H9 (cell line): Measurements from ENCODE around the gene MUC5AC. TPM values are rescaled to one million over a fixed set of nuclear protein-coding genes. Genes with fewer than 3 reads are reported as not detected.
A peak's percentile ranks its signal among the peaks of the same experiment; 100 is the strongest.

Source experiments
- DNase-seq: peaks from one replicate; pipeline ENCODE4 v3.0.0-alpha.2; 2017
- H2AFZ ChIP-seq: one replicate; pipeline ENCODE4 v1.6.1; 2013; ENCODE audit warnings: mild to moderate bottlenecking, low read length, control low read depth, moderate library complexity
- H2AK5ac ChIP-seq: 2 replicates; pipeline ENCODE4 v1.6.1; 2013; ENCODE audit warnings: low read length, control low read depth, mixed read lengths; ENCODE audit not compliant: insufficient read length
- H2BK120ac ChIP-seq: one replicate; pipeline ENCODE4 v1.6.1; 2013; ENCODE audit warnings: low read depth, mild to moderate bottlenecking, low read length, control low read depth, inconsistent platforms; ENCODE audit not compliant: poor library complexity, severe bottlenecking
- H2BK12ac ChIP-seq: 2 replicates; pipeline ENCODE4 v1.6.1; 2013; ENCODE audit warnings: low read length, control low read depth, mixed read lengths, low read depth; ENCODE audit not compliant: insufficient read length
- H2BK15ac ChIP-seq: 2 replicates; pipeline ENCODE4 v1.6.1; 2013; ENCODE audit warnings: low read depth, low read length, control low read depth
- H2BK20ac ChIP-seq: one replicate; pipeline ENCODE4 v1.6.1; 2013; ENCODE audit warnings: low read depth, mild to moderate bottlenecking, low read length, control low read depth, inconsistent platforms; ENCODE audit not compliant: poor library complexity, severe bottlenecking
- H2BK5ac ChIP-seq: 2 replicates; pipeline ENCODE4 v1.6.1; 2013; ENCODE audit warnings: low read length, control low read depth, mixed read lengths; ENCODE audit not compliant: insufficient read length
- H3K14ac ChIP-seq: 2 replicates; pipeline ENCODE4 v1.6.1; 2013; ENCODE audit warnings: low read length, control low read depth; ENCODE audit not compliant: insufficient read depth
- H3K18ac ChIP-seq: 2 replicates; pipeline ENCODE4 v1.6.1; 2013; ENCODE audit warnings: low read depth, mild to moderate bottlenecking, mixed read lengths, low read length, control low read depth; ENCODE audit not compliant: insufficient read length
- H3K23ac ChIP-seq: 2 replicates; pipeline ENCODE4 v1.6.1; 2013; ENCODE audit warnings: low read length, control low read depth, mixed read lengths, low read depth; ENCODE audit not compliant: insufficient read length
- H3K23me2 ChIP-seq: 2 replicates; pipeline ENCODE4 v1.6.1; 2013; ENCODE audit warnings: low read depth, mild to moderate bottlenecking, mixed read lengths, low read length, control low read depth; ENCODE audit not compliant: insufficient read length, poor library complexity, severe bottlenecking
- H3K27ac ChIP-seq: 2 replicates; pipeline ENCODE4 v1.5.1; 2013; ENCODE audit warnings: low read length, control low read depth, mixed read lengths, low read depth; ENCODE audit not compliant: insufficient read length
- H3K27me3 ChIP-seq: 2 replicates; pipeline ENCODE4 v1.6.1; 2013; ENCODE audit warnings: low read length, control low read depth, inconsistent platforms; ENCODE audit not compliant: insufficient read depth
- H3K4ac ChIP-seq: 2 replicates; pipeline ENCODE4 v1.6.1; 2013; ENCODE audit warnings: low read depth, mild to moderate bottlenecking, control low read depth, inconsistent platforms, low read length, moderate library complexity
- H3K4me1 ChIP-seq: 2 replicates; pipeline ENCODE4 v1.6.1; 2013; ENCODE audit warnings: low read length, control low read depth, inconsistent platforms; ENCODE audit not compliant: insufficient read depth
- H3K4me2 ChIP-seq: 2 replicates; pipeline ENCODE4 v1.6.1; 2013; ENCODE audit warnings: low read length, control low read depth, mixed read lengths; ENCODE audit not compliant: insufficient read length, insufficient read depth
- H3K56ac ChIP-seq: 2 replicates; pipeline ENCODE4 v1.6.1; 2013; ENCODE audit warnings: low read depth, mild to moderate bottlenecking, mixed read lengths, low read length, control low read depth; ENCODE audit not compliant: insufficient read length
- H3K79me1 ChIP-seq: 2 replicates; pipeline ENCODE4 v1.6.1; 2013; ENCODE audit warnings: low read depth, mild to moderate bottlenecking, moderate library complexity, low read length, control low read depth, inconsistent platforms; ENCODE audit not compliant: insufficient read depth, poor library complexity, severe bottlenecking
- H3K79me2 ChIP-seq: 2 replicates; pipeline ENCODE4 v1.6.1; 2013; ENCODE audit warnings: low read length, control low read depth, inconsistent platforms; ENCODE audit not compliant: insufficient read depth
- H3K9ac ChIP-seq: 2 replicates; pipeline ENCODE4 v1.6.1; 2013; ENCODE audit warnings: low read length, control low read depth, mixed read lengths; ENCODE audit not compliant: insufficient read length; ENCODE audit errors: extremely low read depth
- H3K9me3 ChIP-seq: one replicate; pipeline ENCODE4 v1.6.1; 2013; ENCODE audit warnings: low read depth, low read length, inconsistent platforms; ENCODE audit not compliant: control insufficient read depth
- H3T11ph ChIP-seq: one replicate; pipeline ENCODE4 v1.6.1; 2013; ENCODE audit warnings: mild to moderate bottlenecking, low read length, control low read depth, inconsistent platforms
- H4K20me1 ChIP-seq: one replicate; pipeline ENCODE4 v1.6.1; 2013; ENCODE audit not compliant: control insufficient read depth, insufficient read length, insufficient read depth
- H4K5ac ChIP-seq: 2 replicates; pipeline ENCODE4 v1.6.1; 2013; ENCODE audit warnings: low read depth, mild to moderate bottlenecking, mixed read lengths, low read length, control low read depth; ENCODE audit not compliant: insufficient read length
- H4K8ac ChIP-seq: replicated peaks from 2 replicates; pipeline ENCODE4 v1.6.1; 2013; ENCODE audit warnings: low read length, control low read depth, mixed read lengths, low read depth; ENCODE audit not compliant: insufficient read length
- H4K91ac ChIP-seq: 2 replicates; pipeline ENCODE4 v1.6.1; 2013; ENCODE audit warnings: low read depth, mild to moderate bottlenecking, moderate library complexity, mixed read lengths, low read length, control low read depth; ENCODE audit not compliant: insufficient read length
- H3K27ac Mint-ChIP-seq, 3 experiments: 2 replicates in 2 of 3; 3 replicates in 1 of 3; pipeline ENCODE4 v1.8.0; 2020 to 2021; ENCODE audit warnings: mixed read lengths in 3 of 3, mild to moderate bottlenecking in 1 of 3, moderate library complexity in 1 of 3
- H3K27me3 Mint-ChIP-seq: 2 replicates; pipeline ENCODE4 v1.8.0; 2021; ENCODE audit warnings: low read depth, mild to moderate bottlenecking, moderate library complexity, mixed read lengths
- H3K36me3 Mint-ChIP-seq, 3 experiments: 2 replicates in 2 of 3; 3 replicates in 1 of 3; pipeline ENCODE4 v1.8.0; 2020 to 2021; ENCODE audit warnings: low read depth in 3 of 3, mixed read lengths in 3 of 3; ENCODE audit not compliant: insufficient read depth in 1 of 3
- H3K4me1 Mint-ChIP-seq, 2 experiments: 2 replicates each; pipeline ENCODE4 v1.8.0; 2020; ENCODE audit warnings: mixed read lengths in 2 of 2
- H3K4me3 Mint-ChIP-seq, 2 experiments: 2 replicates in 1 of 2; 3 replicates in 1 of 2; pipeline ENCODE4 v1.8.0; 2020 to 2021; ENCODE audit warnings: mild to moderate bottlenecking in 2 of 2, mixed read lengths in 2 of 2, moderate library complexity in 1 of 2
- H3K9me3 Mint-ChIP-seq, 2 experiments: 2 replicates in 1 of 2; 3 replicates in 1 of 2; pipeline ENCODE4 v1.8.0; 2020; ENCODE audit warnings: mild to moderate bottlenecking in 2 of 2, mixed read lengths in 2 of 2, moderate library complexity in 1 of 2
- CTCF ChIP-seq: fragments of 200-600 bp; sonication (generic); conservative IDR thresholded peaks from 3 replicates; pipeline ENCODE4 v1.8.0; 2021; ENCODE audit warnings: antibody characterized with exemption, mild to moderate bottlenecking
- WGBS: extraction: QIAGEN DNeasy Blood & Tissue Kit; methylation state at CpG from one replicate; pipeline ENCODE4 v1.1.7; 2013; ENCODE audit warnings: missing lambda C conversion rate, low lambda C conversion rate, mixed read lengths; ENCODE audit not compliant: insufficient read length; ENCODE audit errors: extremely low coverage; 5-methylcytosine and 5-hydroxymethylcytosine counted together
- total RNA-seq: library from RNA; stranded (reverse); gene quantifications from 2 replicates; pipeline ENCODE4 v1.2.1, GENCODE V29; 2021

The MUC5AC gene
- total RNA-seq, 1 experiment from 2014 or later, result not detected

- Histone ChIP-seq H2BK20ac (no peak overlapping the region), H2BK120ac (no peak overlapping the region), H3K79me2 (no peaks in the 10 kb centered on the region), H3K23me2 (no peaks in the 10 kb centered on the region), H4K20me1 (no peaks in the 10 kb centered on the region), H3K79me1 (no peaks in the 10 kb centered on the region), H4K8ac (no peak overlapping the region), H2BK12ac (no peak overlapping the region), H3K4ac (no peak overlapping the region), H3K27me3 (no peaks in the 10 kb centered on the region), H4K5ac (no peak overlapping the region), H3K4me2 (no peak overlapping the region), H3K4me1 (no peaks in the 10 kb centered on the region), H2AK5ac (no peak overlapping the region), H2BK15ac (no peak overlapping the region), H3T11ph (no peak overlapping the region), H3K9me3 (peaks cover 8% of the 10 kb centered on the region), H2AFZ (no peak overlapping the region), H4K91ac (no peak overlapping the region), H3K14ac (peak overlapping the region; percentile 20; the same call in 1 of the 2 replicates), H2BK5ac (no peak overlapping the region), H3K9ac (no peak overlapping the region), H3K27ac (no peak overlapping the region), H3K18ac (no peak overlapping the region), H3K56ac (no peak overlapping the region), H3K23ac (no peak overlapping the region)
- no peak overlapping the region for H3K27ac Mint-ChIP-seq
- no peaks in the 10 kb centered on the region for H3K4me1 Mint-ChIP-seq
- WGBS, result no CpG with 5 or more reads among the region's 39 CpGs
- H3K36me3 Mint-ChIP-seq, result peaks cover 0 to 3% (median 0%) of the 10 kb centered on the region in 3 experiments; a peak in 3 of 7 replicates
- H3K9me3 Mint-ChIP-seq, result peaks cover 38 to 40% of the 10 kb centered on the region in 2 experiments
- peak; percentile 19 for DNase-seq
- peaks cover 43% of the 10 kb centered on the region for H3K27me3 Mint-ChIP-seq
- TF ChIP-seq CTCF, result no peak
- no peak overlapping the region for H3K4me3 Mint-ChIP-seq
Measured at GRCh38 chr11:1208394-1209261, 50.9 kb downstream of the MUC5AC start.
